K562 (cell line): Measurements from ENCODE around the gene AIRE. TPM values are rescaled to one million over a fixed set of nuclear protein-coding genes. Genes with fewer than 3 reads are reported as not detected.
"Not testable (repeated sequence)": the region's sequence is repeated elsewhere in the genome, so short reads cannot be mapped to it uniquely, and the experiment has no call there.

Source experiments
- ATAC-seq: fragments of 200-7000 bp; cut with Tn5 transposase; 3 replicates; pipeline ENCODE4 v1.9.1; 2020; ENCODE audit warnings: moderate library complexity
- BruUV-seq: library from RNA; stranded (reverse); fragments of 400-500 nt; replicated peaks from 2 replicates; lab custom pipeline; 2021; lab: Mats Ljungman, UMichigan
- CTCF ChIA-PET: fragments of 300-600 bp; formaldehyde crosslinking; extraction: SDS; loops from one replicate; lab custom pipeline; 2021; ENCODE audit warnings: low intra/inter-chr PET ratio; lab: Yijun Ruan, JAX
- POLR2A ChIA-PET: fragments of 300-600, 350-650 bp; sonication (Branson Sonifier 250); formaldehyde crosslinking; extraction: SDS; loops from one replicate; lab custom pipeline; 2021; ENCODE audit warnings: antibody characterized with exemption, inconsistent platforms; lab: Yijun Ruan, JAX
- DNase-seq, 4 experiments: peaks; one replicate each; pipeline versions ENCODE4 v3.0.0 to v3.0.0-alpha.2; 2011 to 2018; ENCODE audit warnings: low spot score in 3 of 4, mixed read lengths in 3 of 4; ENCODE audit errors: extremely low read depth in 1 of 4
- FAIRE-seq: peaks from 2 replicates; lab custom pipeline; 2011; peaks lifted over from hg19 to GRCh38; lab: Jason Lieb, UNC
- H2AFZ ChIP-seq: 2 replicates; pipeline ENCODE4 v1.6.0; 2011; ENCODE audit warnings: low read depth, low read length, control low read depth, inconsistent platforms
- H3K27ac ChIP-seq: fragments of 200-600 bp; 3 replicates; pipeline ENCODE4 v1.8.0; 2011; ENCODE audit warnings: low read depth, mild to moderate bottlenecking, control low read depth, inconsistent platforms, low read length, moderate library complexity, mixed read lengths; ENCODE audit errors: extremely low read depth
- H3K27me3 ChIP-seq, 2 experiments: fragments of 300-600 bp in 1 of 2; 2 replicates in 1 of 2; 3 replicates in 1 of 2; pipeline versions ENCODE4 v1.6.0 to v1.8.0; 2011; ENCODE audit warnings: inconsistent platforms in 2 of 2, low read length in 2 of 2, mild to moderate bottlenecking in 1 of 2, mixed read lengths in 1 of 2, moderate library complexity in 1 of 2; ENCODE audit not compliant: control insufficient read depth in 2 of 2, insufficient read depth in 2 of 2
- H3K36me3 ChIP-seq: fragments of 300-600 bp; 3 replicates; pipeline ENCODE4 v1.8.0; 2011; ENCODE audit warnings: mild to moderate bottlenecking, low read length, inconsistent platforms; ENCODE audit not compliant: control insufficient read depth, insufficient read depth
- H3K4me1 ChIP-seq, 2 experiments: fragments of 200-600 bp in 1 of 2; replicated peaks in 1 of 2; 2 replicates in 1 of 2; 3 replicates in 1 of 2; pipeline versions ENCODE4 v1.5.1 to v1.8.0; 2011; ENCODE audit warnings: inconsistent platforms in 2 of 2, low read length in 2 of 2, mild to moderate bottlenecking in 1 of 2, mixed read lengths in 1 of 2, moderate library complexity in 1 of 2; ENCODE audit not compliant: control insufficient read depth in 2 of 2, insufficient read depth in 2 of 2
- H3K4me2 ChIP-seq: 2 replicates; pipeline ENCODE4 v1.6.1; 2011; ENCODE audit warnings: low read length, control low read depth, inconsistent platforms, mixed read lengths; ENCODE audit not compliant: insufficient read depth
- H3K4me3 ChIP-seq: fragments of 200-600 bp; sonication (generic), shearing (Covaris generic); 2 replicates; pipeline ENCODE4 v1.5.1; 2016; ENCODE audit warnings: control low read depth, inconsistent platforms
- H3K79me2 ChIP-seq: fragments of 200-600 bp; 3 replicates; pipeline ENCODE4 v1.8.0; 2011; ENCODE audit warnings: low read length, inconsistent platforms; ENCODE audit not compliant: control insufficient read depth, insufficient read depth
- H3K9ac ChIP-seq, 2 experiments: 2 replicates each; pipeline versions ENCODE4 v1.6.0 to v1.6.1; 2011; ENCODE audit warnings: low read depth in 2 of 2, low read length in 2 of 2, control low read depth in 1 of 2, inconsistent platforms in 1 of 2, mild to moderate bottlenecking in 1 of 2, mixed read lengths in 1 of 2; ENCODE audit not compliant: insufficient read depth in 1 of 2
- H3K9me1 ChIP-seq: one replicate; pipeline ENCODE4 v1.6.0; 2011; ENCODE audit warnings: inconsistent platforms, mild to moderate bottlenecking, low read length, moderate library complexity; ENCODE audit not compliant: control insufficient read depth, insufficient read depth
- H3K9me3 ChIP-seq: replicated peaks from 2 replicates; pipeline ENCODE4 v1.5.1; 2011; ENCODE audit warnings: low read depth, low read length, inconsistent platforms; ENCODE audit not compliant: control insufficient read depth, insufficient read depth
- H4K20me1 ChIP-seq: replicated peaks from 2 replicates; pipeline ENCODE4 v1.6.1; 2011; ENCODE audit warnings: low read length, inconsistent platforms, mixed read lengths; ENCODE audit not compliant: control insufficient read depth, insufficient read depth
- ADNP ChIP-seq: fragments of 200-800 bp; sonication (Bioruptor generic); IDR thresholded peaks from 2 replicates; pipeline ENCODE4 v1.6.1; 2016; ENCODE audit warnings: missing genetic modification characterization, missing compliant biosample characterization
- CEBPB ChIP-seq: fragments of 450-650 bp; IDR thresholded peaks from 2 replicates; pipeline ENCODE4 v1.6.1; 2016; ENCODE audit warnings: missing genetic modification characterization, missing compliant biosample characterization
- HNRNPUL1 ChIP-seq: fragments of 200-400 bp; formaldehyde crosslinking; IDR thresholded peaks from 2 replicates; pipeline ENCODE4 v1.6.1; 2017; ENCODE audit warnings: low read length
- NCOA4 ChIP-seq: fragments of 450-650 bp; IDR thresholded peaks from 2 replicates; pipeline ENCODE4 v1.6.1; 2018; ENCODE audit warnings: mild to moderate bottlenecking; ENCODE audit not compliant: partially characterized antibody
- WGBS: fragments of 100-300 bp; shearing (Covaris generic); methylation state at CpG from one replicate; pipeline ENCODE4 v1.1.6; 2016; ENCODE audit warnings: low coverage, mixed read lengths; ENCODE audit not compliant: insufficient coverage; ENCODE audit errors: missing lambda C conversion rate; 5-methylcytosine and 5-hydroxymethylcytosine counted together
- in situ Hi-C: fragments of 300-500 bp; cut with MboI; formaldehyde crosslinking; loops from 4 replicates; pipeline ENCODE4 v1.15.0; 2018; ENCODE audit warnings: inconsistent platforms, mixed read lengths
- intact Hi-C: fragments of 100-400 bp; cut with micrococcal nuclease; formaldehyde crosslinking; loops from 2 replicates; pipeline ENCODE4 v1.14.2; 2022
- polyA plus RNA-seq, 8 experiments: library from polyadenylated mRNA; depleted of rRNA in 4 of 8; stranded (reverse) in 5 of 8; unstranded in 3 of 8; fragments of >200 nt; fragmentation: Nextera tagmentation in 2 of 8; fragmentation: Illumina TruSeq in 1 of 8; extraction: Ambion mirVana in 2 of 8; extraction: Trizol in 1 of 8; gene quantifications; 2 replicates each; pipeline versions ENCODE4 v1.2.1 to v1.2.3, GENCODE V29; 2011 to 2014; ENCODE audit warnings: inconsistent platforms in 1 of 8, missing spikeins in 1 of 8
- total RNA-seq, 7 experiments: library from RNA; depleted of rRNA in 6 of 7; stranded (reverse); fragments of >200 nt in 6 of 7; fragmentation: Illumina TruSeq in 2 of 7; extraction: Trizol in 2 of 7; gene quantifications; 2 replicates each; pipeline versions ENCODE4 v1.2.1 to v1.2.3, GENCODE V29; 2011 to 2021; ENCODE audit warnings: low replicate concordance in 1 of 7

The AIRE gene
- total and polyA plus RNA-seq, 9 of the 15 experiments (the other 6 are each of a cell fraction or from before 2014, with no cell fraction given) = 0.01 TPM; not detected in 8

DNA sequence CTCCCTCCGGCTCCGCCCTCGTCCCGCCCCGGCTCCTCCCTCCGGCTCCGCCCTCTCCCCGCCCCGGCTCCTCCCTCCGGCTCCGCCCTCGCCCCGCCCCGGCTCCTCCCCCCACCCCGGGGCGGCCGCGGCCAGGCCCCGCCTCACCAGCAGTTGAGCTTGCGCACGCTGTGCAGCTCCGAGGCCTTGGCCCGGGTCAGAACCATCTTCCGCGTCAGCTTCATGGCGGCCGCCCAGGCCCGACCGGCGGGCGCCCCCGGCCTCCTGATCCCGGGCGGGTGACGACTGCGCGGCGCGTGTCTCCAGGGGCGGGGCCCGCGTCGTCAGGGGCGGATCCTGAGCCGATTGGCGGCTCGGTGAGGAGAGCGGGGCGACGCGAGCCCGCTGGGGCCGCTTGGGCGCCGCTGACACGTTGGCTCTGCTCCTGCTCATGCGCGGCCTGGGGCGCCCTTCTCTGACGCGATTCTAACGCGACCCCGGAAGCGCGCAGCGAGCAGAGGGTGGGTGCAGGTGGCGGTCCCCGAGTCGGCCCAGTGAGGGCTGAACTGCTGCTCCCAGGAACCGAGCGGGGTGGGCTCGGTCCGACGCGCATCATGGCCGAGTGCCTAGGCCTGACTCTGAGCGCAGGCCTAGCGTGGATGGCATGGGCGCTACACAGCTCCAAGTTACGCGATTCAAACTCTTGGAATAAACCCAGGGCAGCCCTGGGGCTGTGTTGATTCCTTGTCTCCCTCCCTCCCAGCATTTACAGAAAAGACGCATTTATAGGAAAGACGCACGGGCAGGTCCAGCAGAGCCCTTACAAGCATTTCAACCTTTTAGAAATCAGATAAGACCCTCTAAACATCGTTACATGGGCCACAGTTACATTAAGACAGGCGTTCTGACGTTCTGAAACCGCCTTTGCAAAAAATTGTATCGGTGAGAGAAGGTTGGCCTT is 53.6 kb downstream of the AIRE start, which contains the start of gene CFAP410 (continued):
- TF ChIP-seq HNRNPUL1 (no peak), NCOA4 (no peak), ADNP (tag) (no peak)

DNA sequence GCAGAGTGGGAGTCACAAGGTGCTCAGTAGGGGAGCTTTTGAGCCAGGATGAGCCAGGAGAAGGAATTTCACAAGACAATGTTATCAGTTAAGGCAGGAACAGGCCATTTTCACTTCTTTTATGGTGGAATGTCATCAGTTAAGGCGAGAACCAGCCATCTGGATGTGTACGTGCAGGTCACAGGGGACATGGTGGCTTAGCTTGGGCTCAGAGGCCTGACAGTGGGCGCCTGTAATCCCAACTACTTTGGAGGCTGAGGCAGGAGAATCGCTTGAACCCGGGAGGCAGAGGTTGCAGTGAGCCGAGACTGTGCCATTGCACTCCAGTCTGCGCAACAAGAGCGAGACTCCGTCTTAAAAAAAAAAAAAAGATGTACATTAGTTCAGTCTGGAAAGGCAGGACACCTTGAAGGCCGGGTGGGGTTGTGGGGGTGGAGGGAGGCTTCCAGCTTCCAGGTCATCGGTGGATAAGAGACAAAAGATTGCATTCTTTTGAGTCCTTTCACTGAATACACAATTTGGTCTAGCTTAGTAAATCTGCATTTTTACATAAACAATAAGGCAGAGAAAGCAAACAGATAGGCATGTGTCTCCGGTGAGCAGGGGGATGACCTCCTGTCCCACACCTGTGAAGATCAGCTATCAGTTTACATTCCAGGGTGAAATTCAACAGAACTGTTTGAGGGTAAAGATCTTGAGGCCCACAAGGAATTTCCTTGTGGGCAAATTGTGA is 56.2 kb downstream of the AIRE start:
- H3K4me3 ChIP-seq, H3K9me3 ChIP-seq, FAIRE-seq, H3K36me3 ChIP-seq, H3K4me2 ChIP-seq, in situ Hi-C loops, H3K27ac ChIP-seq, intact Hi-C loops, POLR2A ChIA-PET, BruUV-seq, H3K79me2 ChIP-seq, DNase-seq, CTCF ChIA-PET, H4K20me1 ChIP-seq, ATAC-seq, H3K9me1 ChIP-seq: not testable (repeated sequence)
- peak; percentile 14; the same call in 1 of the 2 replicates for TF ChIP-seq CEBPB (tag)
- WGBS = 50% methylated on average over 12 of the region's 12 CpGs
- Histone ChIP-seq H3K9ac (0 out of 4 replicates have a peak overlapping the region, but pooled peaks of 1 of the 2 experiments have one; percentile 61), H3K27me3 (peaks cover 19 to 25% of the 10 kb centered on the region in 2 experiments), H2AFZ (peak overlapping the region; percentile 34; the same call in 1 of the 2 replicates), H3K4me1 (peaks cover 17 to 22% of the 10 kb centered on the region in 2 experiments; a peak in 4 of 5 replicates)

DNA sequence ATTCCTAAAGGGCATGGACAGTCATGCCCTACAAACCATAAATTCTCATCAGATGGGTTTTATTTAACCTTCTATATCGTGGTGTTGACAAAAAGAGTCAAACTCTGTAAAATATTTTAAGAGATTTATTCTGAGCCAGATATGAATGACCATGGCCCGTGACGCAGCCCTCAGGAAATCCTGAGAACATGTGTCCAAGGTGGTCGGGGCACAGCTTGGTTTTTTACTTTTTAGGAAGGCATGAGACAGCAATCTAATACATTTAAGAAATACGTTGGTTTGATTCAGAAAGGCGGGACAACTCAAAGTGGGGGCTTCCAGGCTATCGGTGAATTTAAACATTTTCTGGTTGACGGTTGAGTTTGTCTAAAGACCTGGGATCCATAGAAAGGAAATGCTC is 57.3 kb downstream of the AIRE start:
- POLR2A ChIA-PET = interaction anchor here (0.6 to 1.2 kb wide), 4 partner anchors 8 to 174 kb away, joined by 3 to 5 read pairs (median 3); no protein-coding TSS in a partner anchor
- CTCF ChIA-PET = not testable (repeated sequence)

More for the DNA sequence above, 57.3 kb downstream of the AIRE start:
- FAIRE-seq, H2AFZ ChIP-seq, H3K27ac ChIP-seq, H4K20me1 ChIP-seq, BruUV-seq, in situ Hi-C loops, H3K79me2 ChIP-seq, DNase-seq, intact Hi-C loops, H3K36me3 ChIP-seq, H3K9me1 ChIP-seq, ATAC-seq, H3K9me3 ChIP-seq, H3K9ac ChIP-seq, H3K4me3 ChIP-seq, H3K4me2 ChIP-seq: not testable (repeated sequence)
- 50% methylated on average over 8 of the region's 8 CpGs for WGBS
- Histone ChIP-seq H3K27me3 (peaks cover 23 to 35% of the 10 kb centered on the region in 2 experiments), H3K4me1 (peaks cover 11 to 24% of the 10 kb centered on the region in 2 experiments; a peak in 4 of 5 replicates)
